ENCODE results near the gene YEATS4. TPM values are rescaled to one million over a fixed set of nuclear protein-coding genes. Genes with fewer than 3 reads are reported as not detected.

Gene YEATS4
- total and polyA plus RNA-seq, 2 experiments from 2014 or later: 16.2 to 58.2 TPM

DNA sequence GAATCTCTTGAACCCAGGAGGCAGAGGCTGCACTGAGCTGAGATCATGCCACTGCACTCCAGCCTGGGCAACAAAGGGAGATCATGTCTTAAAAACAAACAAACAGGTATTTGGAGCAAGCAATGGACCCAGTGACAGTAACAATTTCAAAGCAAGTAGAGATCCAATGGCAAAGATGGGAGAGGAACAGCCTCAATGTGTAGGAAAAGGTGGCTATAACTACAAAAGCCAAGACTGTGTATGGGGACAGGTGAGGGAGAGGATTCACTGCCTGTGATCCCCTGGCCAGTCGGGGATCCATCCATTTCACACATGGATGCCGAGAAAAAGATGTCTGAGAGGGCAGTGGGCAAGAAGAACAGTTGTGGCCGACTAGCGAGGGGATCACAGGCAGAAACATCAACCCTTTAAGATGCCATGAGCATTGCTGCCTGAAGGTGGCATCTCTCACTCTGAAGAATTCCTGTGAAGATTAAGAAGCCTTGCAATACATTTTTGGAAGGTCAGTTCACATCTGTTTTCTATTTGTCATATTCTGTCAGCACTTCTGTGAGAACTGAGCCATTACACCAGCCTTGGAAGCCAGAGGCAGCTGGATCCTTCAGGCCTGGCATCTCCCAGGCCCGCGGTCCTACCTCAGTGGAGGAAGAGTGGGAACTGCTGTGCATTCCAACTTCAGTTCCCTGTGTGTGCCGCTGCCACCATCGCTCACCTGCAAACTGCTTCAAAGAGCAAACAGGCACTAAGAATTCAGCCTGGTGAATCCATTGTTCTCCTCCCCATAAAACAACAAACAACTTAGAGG lies 56.1 kb downstream of the YEATS4 start:
- H3K27ac ChIP-seq: peak overlapping the region; percentile 81
- H3K4me3 ChIP-seq: no peak overlapping the region
- H3K4me2 ChIP-seq: peak overlapping the region; percentile 61
- H3K9me2 ChIP-seq (replicated peaks; ENCODE audit: insufficient read depth): no peaks in the 10 kb centered on the region
- H4K20me1 ChIP-seq (ENCODE audit: insufficient read depth, poor library complexity, severe bottlenecking): no peaks in the 10 kb centered on the region
- H3K27me3 ChIP-seq: no peaks in the 10 kb centered on the region
- no peak for TF ChIP-seq EZH2 (IDR thresholded peaks at IDR 0.05; ENCODE audit: borderline replicate concordance)
- TF ChIP-seq, protein P1, sequence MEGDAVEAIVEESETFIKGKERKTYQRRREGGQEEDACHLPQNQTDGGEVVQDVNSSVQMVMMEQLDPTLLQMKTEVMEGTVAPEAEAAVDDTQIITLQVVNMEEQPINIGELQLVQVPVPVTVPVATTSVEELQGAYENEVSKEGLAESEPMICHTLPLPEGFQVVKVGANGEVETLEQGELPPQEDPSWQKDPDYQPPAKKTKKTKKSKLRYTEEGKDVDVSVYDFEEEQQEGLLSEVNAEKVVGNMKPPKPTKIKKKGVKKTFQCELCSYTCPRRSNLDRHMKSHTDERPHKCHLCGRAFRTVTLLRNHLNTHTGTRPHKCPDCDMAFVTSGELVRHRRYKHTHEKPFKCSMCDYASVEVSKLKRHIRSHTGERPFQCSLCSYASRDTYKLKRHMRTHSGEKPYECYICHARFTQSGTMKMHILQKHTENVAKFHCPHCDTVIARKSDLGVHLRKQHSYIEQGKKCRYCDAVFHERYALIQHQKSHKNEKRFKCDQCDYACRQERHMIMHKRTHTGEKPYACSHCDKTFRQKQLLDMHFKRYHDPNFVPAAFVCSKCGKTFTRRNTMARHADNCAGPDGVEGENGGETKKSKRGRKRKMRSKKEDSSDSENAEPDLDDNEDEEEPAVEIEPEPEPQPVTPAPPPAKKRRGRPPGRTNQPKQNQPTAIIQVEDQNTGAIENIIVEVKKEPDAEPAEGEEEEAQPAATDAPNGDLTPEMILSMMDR (IDR thresholded peaks at IDR 0.05; ENCODE audit: poor library complexity): peak; percentile 68
- H3K4me1 ChIP-seq (ENCODE audit: insufficient read depth): peaks cover 23% of the 10 kb centered on the region
- H3K9me3 ChIP-seq (ENCODE audit: low read depth): no peaks in the 10 kb centered on the region
- no peaks in the 10 kb centered on the region for H3K36me3 ChIP-seq (replicated peaks; ENCODE audit: insufficient read depth, low read depth)
- WGBS (ENCODE audit: low lambda C conversion rate, missing lambda C conversion rate): 25% methylated on average over 8 of the region's 8 CpGs
- peak; percentile 74 for DNase-seq (ENCODE audit: low spot score)
- H2AFZ ChIP-seq: peak overlapping the region; percentile 33
- H3K79me2 ChIP-seq: no peaks in the 10 kb centered on the region

DNA sequence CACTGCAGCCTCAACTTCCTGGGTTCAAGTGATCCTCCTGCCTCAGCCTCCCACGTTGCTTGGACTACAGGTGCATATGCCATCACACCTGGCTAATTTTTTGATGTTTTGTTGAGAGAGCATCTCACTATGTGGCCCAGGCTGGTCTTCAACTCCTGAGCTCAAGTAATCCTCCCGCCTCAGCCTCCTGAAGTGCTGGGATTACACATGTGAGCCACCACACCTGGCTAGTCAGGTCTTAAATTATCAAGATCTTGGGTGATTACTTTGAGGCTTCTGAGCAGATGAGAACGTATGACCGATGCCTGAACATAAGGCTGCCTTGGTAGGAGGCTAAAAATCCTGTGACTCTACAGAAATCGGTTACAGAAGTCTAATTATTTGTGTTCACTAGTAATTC lies 57.7 kb downstream of the YEATS4 start:
- H4K20me1 ChIP-seq (ENCODE audit: insufficient read depth, poor library complexity, severe bottlenecking): no peaks in the 10 kb centered on the region
- H3K4me1 ChIP-seq (ENCODE audit: insufficient read depth): peaks cover 23% of the 10 kb centered on the region
- H3K36me3 ChIP-seq (replicated peaks; ENCODE audit: insufficient read depth, low read depth): no peaks in the 10 kb centered on the region
- H3K79me2 ChIP-seq: no peaks in the 10 kb centered on the region
- no peaks in the 10 kb centered on the region for H3K27me3 ChIP-seq
- WGBS (ENCODE audit: low lambda C conversion rate, missing lambda C conversion rate): 76% methylated on average over 5 of the region's 5 CpGs
- peak overlapping the region; percentile 81 for H3K27ac ChIP-seq
- no peaks in the 10 kb centered on the region for H3K9me3 ChIP-seq (ENCODE audit: low read depth)
- H3K4me3 ChIP-seq: no peak overlapping the region
- no peak for DNase-seq (ENCODE audit: low spot score)
- H3K4me2 ChIP-seq: peak overlapping the region; percentile 64
- no peaks in the 10 kb centered on the region for H3K9me2 ChIP-seq (replicated peaks; ENCODE audit: insufficient read depth)
- no peak overlapping the region for H2AFZ ChIP-seq
- TF ChIP-seq, protein P1 (IDR thresholded peaks at IDR 0.05; ENCODE audit: poor library complexity): no peak
- no peak for TF ChIP-seq EZH2phosphoT487 (IDR thresholded peaks at IDR 0.05; ENCODE audit: low read depth, severe bottlenecking, unreplicated experiment)
- TF ChIP-seq EZH2 (IDR thresholded peaks at IDR 0.05; ENCODE audit: borderline replicate concordance): no peak

DNA sequence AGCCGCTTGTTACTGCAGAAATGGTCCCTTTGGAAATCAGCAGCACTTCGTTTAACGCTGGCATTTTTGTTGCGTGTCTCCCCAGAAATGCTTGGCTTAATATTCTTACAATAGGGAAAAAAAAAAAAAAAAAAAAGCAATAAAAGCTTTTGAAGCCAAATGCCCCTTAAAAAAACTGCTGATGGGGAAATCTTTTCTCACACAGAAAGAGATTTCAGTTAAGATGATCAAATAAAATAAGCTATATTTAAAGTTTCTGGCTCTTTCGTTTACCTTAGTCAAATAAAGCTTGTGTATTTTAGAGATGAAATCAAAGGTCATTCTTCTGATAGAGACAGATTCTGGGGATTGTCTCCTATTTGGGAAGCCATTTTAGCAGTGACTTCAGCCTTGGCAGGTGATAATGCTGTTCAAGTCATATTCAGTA lies 58.2 kb downstream of the YEATS4 start:
- H3K27ac ChIP-seq: peak overlapping the region; percentile 81
- 50% methylated on average over 5 of the region's 5 CpGs for WGBS (ENCODE audit: low lambda C conversion rate, missing lambda C conversion rate)

More for the DNA sequence above, 58.2 kb downstream of the YEATS4 start:
- H3K9me2 ChIP-seq (replicated peaks; ENCODE audit: insufficient read depth): no peaks in the 10 kb centered on the region
- DNase-seq (ENCODE audit: low spot score): no peak
- TF ChIP-seq EZH2phosphoT487 (IDR thresholded peaks at IDR 0.05; ENCODE audit: low read depth, severe bottlenecking, unreplicated experiment) (no peak), EZH2 (IDR thresholded peaks at IDR 0.05; ENCODE audit: borderline replicate concordance) (no peak)
- TF ChIP-seq, protein P1 (IDR thresholded peaks at IDR 0.05; ENCODE audit: poor library complexity): no peak
- no peaks in the 10 kb centered on the region for H3K9me3 ChIP-seq (ENCODE audit: low read depth)
- H4K20me1 ChIP-seq (ENCODE audit: insufficient read depth, poor library complexity, severe bottlenecking): no peaks in the 10 kb centered on the region
- peaks cover 23% of the 10 kb centered on the region for H3K4me1 ChIP-seq (ENCODE audit: insufficient read depth)
- H3K4me2 ChIP-seq: peak overlapping the region; percentile 64
- H3K36me3 ChIP-seq (replicated peaks; ENCODE audit: insufficient read depth, low read depth): no peaks in the 10 kb centered on the region
- H3K79me2 ChIP-seq: no peaks in the 10 kb centered on the region
- no peaks in the 10 kb centered on the region for H3K27me3 ChIP-seq
- no peak overlapping the region for H2AFZ ChIP-seq
- no peak overlapping the region for H3K4me3 ChIP-seq
